ENCODE results near the gene BBC3.
"Not testable (repeated sequence)": the region's sequence is repeated elsewhere in the genome, so short reads cannot be mapped to it uniquely, and the experiment has no call there.

BBC3 gene

GRCh38 chr19:47257411-47258169, 26.6 kb upstream of the BBC3 start:
- DNase-seq, result no peak

GRCh38 chr19:47256693-47257410, 25.9 kb upstream of the BBC3 start:
- DNase-seq, result peak; percentile 100

GRCh38 chr19:47255879-47256692, 25.1 kb upstream of the BBC3 start, which contains the start of gene CCDC9:
CCDC9 (plus strand) TSS chr19:47256525; CDS start chr19:47258401, 1,876 bp downstream.
- DNase-seq, result peak; percentile 97

GRCh38 chr19:47253970-47254369, 23.0 kb upstream of the BBC3 start:
- DNase-seq, result no peak

GRCh38 chr19:47253467-47253881, 22.5 kb upstream of the BBC3 start:
- DNase-seq, result no peak

- not testable (repeated sequence) for DNase-seq
These were observed 22.0 kb upstream of the BBC3 start for GRCh38 chr19:47253016-47253415.

- DNase-seq, result peak; percentile 89
These were observed 16.4 kb upstream of the BBC3 start for GRCh38 chr19:47247308-47247990.

GRCh38 chr19:47243776-47244547, 13.0 kb upstream of the BBC3 start:
- peak; percentile 98 for DNase-seq

GRCh38 chr19:47243364-47243775, 12.4 kb upstream of the BBC3 start:
- DNase-seq, result no peak

- no peak for DNase-seq
These were observed 11.0 kb upstream of the BBC3 start for GRCh38 chr19:47241919-47242577.

- peak; percentile 62 for DNase-seq
These were observed 10.3 kb upstream of the BBC3 start for GRCh38 chr19:47240996-47241918.

GRCh38 chr19:47240556-47240955, 9.6 kb upstream of the BBC3 start:
- no peak for DNase-seq

- DNase-seq, result no peak
These were observed 8.8 kb upstream of the BBC3 start for GRCh38 chr19:47239610-47240296.

- DNase-seq, result no peak
These were observed 8.2 kb upstream of the BBC3 start for GRCh38 chr19:47239152-47239551.

GRCh38 chr19:47236072-47236675, 5.2 kb upstream of the BBC3 start:
- no peak for DNase-seq

- DNase-seq, result peak; percentile 88
These were observed 1.6 kb upstream of the BBC3 start for GRCh38 chr19:47232422-47233211.

- peak; percentile 91 for DNase-seq
These were observed 436 bp upstream of the BBC3 start for GRCh38 chr19:47231215-47232054.

All from suppressor macrophage treated with lipopolysaccharide for 4 hours (primary cell).